Choroid plexus epithelial cell (primary cell): ENCODE results near the gene LDHD.

ENCODE experiments used
- DNase-seq: peaks from one replicate; pipeline ENCODE4 v3.0.0-alpha.2; 2010; ENCODE audit warnings: low read depth
- H3K4me3 ChIP-seq: 2 replicates; pipeline ENCODE4 v1.5.1; 2011; ENCODE audit warnings: low read depth, mild to moderate bottlenecking, control low read depth, low read length, moderate library complexity
- TF ChIP-seq, protein P1 (sequence below): conservative IDR thresholded peaks from 2 replicates; pipeline ENCODE4 v1.5.1; 2011; ENCODE audit warnings: low read depth, mild to moderate bottlenecking, control low read depth, inconsistent platforms, low read length, moderate library complexity

Gene LDHD

DNA sequence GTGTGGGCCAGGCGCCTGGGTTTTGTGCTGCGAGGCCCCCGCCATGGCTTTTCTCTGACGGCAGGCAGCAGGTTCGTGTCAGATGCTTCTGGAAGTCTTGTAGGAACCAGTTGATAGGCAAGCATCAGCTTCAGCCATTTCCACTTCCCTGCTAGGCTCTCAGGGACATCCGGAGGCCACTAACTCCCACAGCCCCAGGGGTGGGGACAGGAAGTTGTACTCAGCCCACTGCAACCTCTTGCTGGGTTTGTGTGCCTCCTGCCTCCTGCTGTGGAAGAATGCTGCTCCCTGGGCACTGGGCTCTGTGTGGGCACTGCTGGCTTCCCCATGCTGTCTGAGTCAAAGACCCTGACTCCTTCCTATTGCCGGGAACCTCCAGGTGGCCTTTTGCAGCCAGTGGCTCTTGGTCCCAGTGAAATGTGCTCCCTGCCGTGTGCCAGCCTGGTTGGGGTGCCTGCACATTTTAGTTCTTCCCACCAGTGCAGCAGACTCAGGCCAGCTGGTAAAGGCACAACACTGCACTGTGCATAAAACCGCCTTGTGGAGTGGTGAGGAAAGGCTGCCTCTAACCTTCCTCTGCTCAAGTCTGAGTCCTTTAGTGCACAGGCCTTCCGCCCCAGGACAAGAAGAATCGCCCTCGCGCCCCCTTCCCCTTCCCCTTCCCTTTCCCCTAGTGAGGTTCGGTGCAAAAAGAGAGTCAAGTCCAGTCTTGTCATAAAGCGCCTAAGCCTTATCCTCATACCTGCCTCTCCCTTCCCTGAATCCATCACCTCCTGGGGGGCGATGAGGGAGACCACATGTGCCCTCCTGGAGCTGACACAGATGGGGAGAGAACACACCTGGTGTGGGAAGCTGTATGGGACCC, 16.6 kb downstream of the LDHD start:
- DNase-seq: no peak
- no peak overlapping the region for H3K4me3 ChIP-seq
- TF ChIP-seq, protein P1, sequence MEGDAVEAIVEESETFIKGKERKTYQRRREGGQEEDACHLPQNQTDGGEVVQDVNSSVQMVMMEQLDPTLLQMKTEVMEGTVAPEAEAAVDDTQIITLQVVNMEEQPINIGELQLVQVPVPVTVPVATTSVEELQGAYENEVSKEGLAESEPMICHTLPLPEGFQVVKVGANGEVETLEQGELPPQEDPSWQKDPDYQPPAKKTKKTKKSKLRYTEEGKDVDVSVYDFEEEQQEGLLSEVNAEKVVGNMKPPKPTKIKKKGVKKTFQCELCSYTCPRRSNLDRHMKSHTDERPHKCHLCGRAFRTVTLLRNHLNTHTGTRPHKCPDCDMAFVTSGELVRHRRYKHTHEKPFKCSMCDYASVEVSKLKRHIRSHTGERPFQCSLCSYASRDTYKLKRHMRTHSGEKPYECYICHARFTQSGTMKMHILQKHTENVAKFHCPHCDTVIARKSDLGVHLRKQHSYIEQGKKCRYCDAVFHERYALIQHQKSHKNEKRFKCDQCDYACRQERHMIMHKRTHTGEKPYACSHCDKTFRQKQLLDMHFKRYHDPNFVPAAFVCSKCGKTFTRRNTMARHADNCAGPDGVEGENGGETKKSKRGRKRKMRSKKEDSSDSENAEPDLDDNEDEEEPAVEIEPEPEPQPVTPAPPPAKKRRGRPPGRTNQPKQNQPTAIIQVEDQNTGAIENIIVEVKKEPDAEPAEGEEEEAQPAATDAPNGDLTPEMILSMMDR: no peak

DNA sequence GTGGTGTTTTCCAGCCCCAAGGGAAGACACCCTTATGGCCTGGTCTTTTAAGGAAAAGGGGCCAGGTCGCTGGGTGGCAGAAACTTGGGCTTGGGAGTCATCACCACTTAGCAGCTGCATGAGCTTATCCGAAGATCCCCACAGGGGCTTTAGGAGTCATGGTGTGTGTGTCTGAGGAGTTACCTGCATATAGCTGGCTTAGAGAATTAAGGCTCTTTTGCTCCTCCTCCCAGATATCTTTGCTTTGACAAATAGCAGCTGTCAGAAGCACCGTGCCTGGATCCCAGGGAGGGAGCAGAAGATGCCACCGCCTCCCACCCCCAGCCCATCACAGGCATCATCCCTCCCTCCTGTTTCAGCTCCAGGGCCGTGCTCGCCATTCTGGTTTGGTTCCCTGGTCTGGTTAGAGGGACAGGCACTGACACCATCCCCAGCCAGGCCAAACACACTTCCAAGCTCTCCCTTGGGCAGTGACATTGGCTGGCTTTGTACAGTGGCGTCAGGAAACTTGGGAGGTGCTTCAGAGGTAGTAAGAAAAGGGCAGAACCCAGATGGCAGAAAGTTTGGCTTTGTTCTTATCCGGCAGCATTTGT, 17.4 kb downstream of the LDHD start:
- H3K4me3 ChIP-seq: no peak overlapping the region
- TF ChIP-seq, protein P1: no peak

DNA sequence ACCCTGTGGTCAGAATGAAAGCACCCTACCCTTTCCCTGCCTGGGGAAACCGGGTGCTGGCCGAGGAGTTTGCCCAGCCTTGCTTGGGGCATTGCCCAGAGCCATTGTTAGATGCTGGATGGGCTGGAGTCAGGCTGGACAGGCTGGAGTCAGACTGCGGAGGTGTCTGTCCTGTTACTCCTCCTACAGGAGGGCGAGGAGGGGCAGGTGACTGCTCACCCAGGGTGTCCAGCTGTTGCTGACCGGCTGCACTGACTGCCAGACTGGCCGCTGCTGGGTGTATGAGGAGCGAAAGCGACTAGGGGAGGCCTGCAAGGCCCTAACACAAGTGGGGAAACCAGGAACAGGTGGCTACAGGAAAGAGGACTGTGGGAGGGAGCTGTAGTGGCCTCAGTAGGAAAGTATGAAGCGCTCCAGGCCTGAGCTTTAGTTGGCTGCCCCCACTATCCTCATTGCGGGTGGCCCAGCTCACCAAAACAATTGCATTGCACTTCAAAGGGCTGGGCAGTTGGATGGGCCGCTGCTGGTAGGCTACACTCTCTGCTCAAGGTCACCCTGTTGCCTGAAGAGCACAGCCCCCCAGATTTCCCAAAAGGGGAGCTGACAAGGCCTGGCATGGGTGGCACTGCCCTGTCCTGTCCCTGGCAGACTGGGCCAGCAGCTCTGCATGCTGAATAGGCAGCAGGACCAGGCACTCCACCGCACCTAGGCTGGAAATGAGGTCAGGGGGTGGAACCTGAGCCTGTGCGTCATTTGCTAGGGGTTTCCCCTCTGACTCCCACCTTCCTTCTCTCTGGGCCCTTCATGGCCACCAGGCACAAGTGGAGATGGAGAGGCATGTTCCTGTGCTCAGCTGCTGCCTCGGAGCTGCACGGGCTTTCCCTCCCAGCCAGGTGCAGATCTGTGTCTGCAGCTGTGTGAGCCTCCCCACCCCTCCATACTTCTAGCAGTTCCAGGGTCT, 18.4 kb downstream of the LDHD start:
- DNase-seq: no peak
- no peak overlapping the region for H3K4me3 ChIP-seq
- TF ChIP-seq, protein P1: no peak

More for the DNA sequence above, 17.4 kb downstream of the LDHD start:
- no peak for DNase-seq

DNA sequence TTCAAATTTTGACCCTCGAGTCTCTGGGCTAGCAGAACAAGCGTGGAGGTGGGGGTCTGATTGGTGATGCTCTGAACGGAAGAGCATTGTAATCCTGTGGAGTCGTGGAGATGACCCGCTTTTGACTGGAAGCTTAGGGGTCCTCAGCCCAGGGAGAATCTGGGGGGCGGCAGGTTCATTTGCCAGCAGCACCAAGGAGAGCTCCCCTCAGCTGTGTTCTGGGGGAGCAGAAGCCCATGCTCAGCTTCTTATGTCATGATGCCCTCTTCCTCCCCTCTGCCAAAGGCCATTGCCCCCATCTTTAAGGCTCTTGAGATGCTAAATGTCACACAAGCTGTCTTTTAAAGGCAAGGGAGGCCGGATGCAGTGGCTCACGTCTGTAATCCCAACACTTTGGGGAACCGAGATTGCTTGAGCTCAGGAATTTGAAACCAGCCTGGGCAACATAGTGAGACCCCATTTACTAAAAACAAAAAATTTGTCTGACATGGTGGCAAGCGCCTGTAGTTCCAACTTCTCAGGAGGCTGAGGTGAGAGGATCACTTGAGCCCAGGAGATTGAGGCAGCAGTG, 19.3 kb downstream of the LDHD start:
- no peak for DNase-seq
- H3K4me3 ChIP-seq: no peak overlapping the region
- TF ChIP-seq, protein P1: no peak

DNA sequence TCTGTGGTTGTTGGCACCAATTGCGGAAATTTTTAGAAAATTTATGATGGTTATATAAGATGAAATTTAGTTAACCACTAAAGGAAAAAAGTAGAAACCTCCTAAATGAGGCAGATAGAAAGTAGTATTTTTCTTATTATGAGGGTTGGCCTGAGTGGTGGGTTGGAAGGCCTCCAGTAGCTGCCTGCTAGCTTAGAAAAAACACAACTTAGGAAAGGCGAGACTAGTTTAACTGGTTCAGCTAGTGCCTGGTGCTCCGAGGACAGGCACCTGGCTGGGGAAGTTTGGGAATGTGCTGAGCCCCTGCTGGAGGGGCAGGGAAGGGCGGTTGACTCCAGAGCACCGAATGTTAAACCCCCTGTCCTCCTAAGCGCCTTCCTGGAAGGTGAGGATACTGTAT, 19.9 kb downstream of the LDHD start:
- no peak for DNase-seq
- TF ChIP-seq, protein P1: peak; percentile 49

DNA sequence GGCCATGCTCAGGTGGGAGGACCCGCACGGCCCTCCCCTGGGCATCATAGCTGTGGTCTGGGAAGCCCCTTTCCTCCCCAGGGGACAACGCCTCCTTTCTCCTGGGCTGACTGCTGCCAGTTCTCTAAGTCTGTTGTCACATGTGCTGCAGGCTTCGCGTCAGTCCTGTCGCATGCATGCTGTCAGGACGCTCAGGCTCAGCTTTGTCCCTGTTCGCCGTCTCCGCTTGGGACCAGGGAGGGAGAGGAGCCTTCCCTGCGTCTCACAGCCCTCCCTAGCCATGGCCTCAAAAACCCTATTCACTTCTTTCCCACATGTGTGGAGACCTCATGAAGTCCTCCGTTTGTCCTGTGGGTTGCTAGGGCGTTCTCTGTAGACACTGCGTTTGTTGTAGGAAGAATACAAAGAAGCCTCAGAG, 21.4 kb downstream of the LDHD start:
- H3K4me3 ChIP-seq: no peak overlapping the region
- TF ChIP-seq, protein P1: no peak
- no peak for DNase-seq

More for the DNA sequence above, 19.9 kb downstream of the LDHD start:
- H3K4me3 ChIP-seq: no peak overlapping the region
